GM18502 (cell line): Measurements from ENCODE around the gene HNRNPA2B1.
"Not testable (repeated sequence)": the region's sequence is repeated elsewhere in the genome, so short reads cannot be mapped to it uniquely, and the experiment has no call there.

Source experiments
- ATAC-seq: cut with Tn5 transposase; IDR thresholded peaks from one replicate; pipeline ENCODE4 v1.9.1; 2021; ENCODE audit warnings: mild to moderate bottlenecking; ENCODE audit not compliant: unreplicated experiment, poor library complexity

Gene HNRNPA2B1

GRCh38 chr7:26167303-26167934 is 33.1 kb downstream of the HNRNPA2B1 start:
- peak; percentile 83 for ATAC-seq

GRCh38 chr7:26166684-26167266 is 33.8 kb downstream of the HNRNPA2B1 start:
- ATAC-seq = peak; percentile 49

GRCh38 chr7:26165950-26166683 is 34.4 kb downstream of the HNRNPA2B1 start:
- no peak for ATAC-seq

GRCh38 chr7:26163804-26164203 is 36.7 kb downstream of the HNRNPA2B1 start:
- not testable (repeated sequence) for ATAC-seq

- ATAC-seq = no peak
Measured at GRCh38 chr7:26162431-26162830, 38.1 kb downstream of the HNRNPA2B1 start.

- ATAC-seq = no peak
Measured at GRCh38 chr7:26160896-26161295, 39.6 kb downstream of the HNRNPA2B1 start.

- ATAC-seq = no peak
Measured at GRCh38 chr7:26159243-26159642, 41.3 kb downstream of the HNRNPA2B1 start.

GRCh38 chr7:26157520-26158105 is 42.9 kb downstream of the HNRNPA2B1 start:
- no peak for ATAC-seq

GRCh38 chr7:26156451-26157420 is 43.8 kb downstream of the HNRNPA2B1 start:
- ATAC-seq = peak; percentile 46

- no peak for ATAC-seq
Measured at GRCh38 chr7:26155531-26156375, 44.8 kb downstream of the HNRNPA2B1 start.

- ATAC-seq = no peak
Measured at GRCh38 chr7:26153823-26154783, 46.4 kb downstream of the HNRNPA2B1 start.

GRCh38 chr7:26153241-26153822 is 47.2 kb downstream of the HNRNPA2B1 start:
- ATAC-seq = no peak

- peak; percentile 21 for ATAC-seq
Measured at GRCh38 chr7:26152782-26153240, 47.7 kb downstream of the HNRNPA2B1 start.

GRCh38 chr7:26151953-26152781 is 48.4 kb downstream of the HNRNPA2B1 start, which contains the start of gene NFE2L3:
TSS of gene NFE2L3 (plus strand) at chr7:26152198. CDS start at chr7:26152499, 301 bp downstream.
- peak; percentile 67 for ATAC-seq

GRCh38 chr7:26151650-26151952 is 48.9 kb downstream of the HNRNPA2B1 start:
- ATAC-seq = no peak

- ATAC-seq = no peak
Measured at GRCh38 chr7:26151096-26151495, 49.5 kb downstream of the HNRNPA2B1 start.
